Osteoblast (primary cell): ENCODE results near the gene PHF21A. TPM values are rescaled to one million over a fixed set of nuclear protein-coding genes. Genes with fewer than 3 reads are reported as not detected.
A peak's percentile ranks its signal among the peaks of the same experiment; 100 is the strongest.

Experiments
- DNase-seq: peaks from one replicate; pipeline ENCODE4 v3.0.0; 2011; ENCODE audit warnings: low spot score, mixed read lengths; ENCODE audit not compliant: insufficient read length; ENCODE audit errors: missing footprints
- H2AFZ ChIP-seq: 2 replicates; pipeline ENCODE4 v1.6.0; 2011; ENCODE audit warnings: mild to moderate bottlenecking, low read length
- H3K27ac ChIP-seq: 2 replicates; pipeline ENCODE4 v1.5.1; 2011; ENCODE audit warnings: mild to moderate bottlenecking, low read depth, low read length, moderate library complexity
- H3K27me3 ChIP-seq: 2 replicates; pipeline ENCODE4 v1.6.0; 2012; ENCODE audit warnings: mild to moderate bottlenecking, control low read depth, inconsistent platforms, low read length, moderate library complexity; ENCODE audit not compliant: insufficient read depth
- H3K36me3 ChIP-seq: 2 replicates; pipeline ENCODE4 v1.5.1; 2011; ENCODE audit warnings: mild to moderate bottlenecking, low read length, control low read depth, moderate library complexity; ENCODE audit not compliant: insufficient read depth
- H3K4me1 ChIP-seq: 2 replicates; pipeline ENCODE4 v1.5.1; 2011; ENCODE audit warnings: mild to moderate bottlenecking, low read length, control low read depth, moderate library complexity; ENCODE audit not compliant: insufficient read depth
- H3K4me2 ChIP-seq: 2 replicates; pipeline ENCODE4 v1.6.0; 2011; ENCODE audit warnings: mild to moderate bottlenecking, low read length; ENCODE audit not compliant: insufficient read depth
- H3K4me3 ChIP-seq: fragments of 200-600 bp; sonication (generic); 3 replicates; pipeline ENCODE4 v1.5.1; 2012; ENCODE audit warnings: mild to moderate bottlenecking, low read length, inconsistent platforms; ENCODE audit not compliant: insufficient read depth
- H3K79me2 ChIP-seq: 2 replicates; pipeline ENCODE4 v1.6.0; 2012; ENCODE audit warnings: mild to moderate bottlenecking, low read length, control low read depth, inconsistent platforms; ENCODE audit not compliant: insufficient read depth
- H3K9me3 ChIP-seq: 2 replicates; pipeline ENCODE4 v1.5.1; 2011; ENCODE audit warnings: low read depth, low read length, control low read depth
- H4K20me1 ChIP-seq: 2 replicates; pipeline ENCODE4 v1.6.0; 2012; ENCODE audit warnings: mild to moderate bottlenecking, low read length, control low read depth; ENCODE audit not compliant: insufficient read depth
- total RNA-seq: library from RNA; depleted of rRNA; stranded (reverse); fragments of >200 nt; gene quantifications from 2 replicates; pipeline ENCODE4 v1.2.3, GENCODE V29; 2012
- TF ChIP-seq, protein P1 (sequence below): IDR thresholded peaks from 2 replicates; pipeline ENCODE4 v1.5.1; 2011; ENCODE audit warnings: mild to moderate bottlenecking, low read depth, low read length, moderate library complexity; ENCODE audit errors: extremely low read depth

PHF21A gene
- total RNA-seq = 23.0 and 26.4 TPM in 2 replicates

DNA sequence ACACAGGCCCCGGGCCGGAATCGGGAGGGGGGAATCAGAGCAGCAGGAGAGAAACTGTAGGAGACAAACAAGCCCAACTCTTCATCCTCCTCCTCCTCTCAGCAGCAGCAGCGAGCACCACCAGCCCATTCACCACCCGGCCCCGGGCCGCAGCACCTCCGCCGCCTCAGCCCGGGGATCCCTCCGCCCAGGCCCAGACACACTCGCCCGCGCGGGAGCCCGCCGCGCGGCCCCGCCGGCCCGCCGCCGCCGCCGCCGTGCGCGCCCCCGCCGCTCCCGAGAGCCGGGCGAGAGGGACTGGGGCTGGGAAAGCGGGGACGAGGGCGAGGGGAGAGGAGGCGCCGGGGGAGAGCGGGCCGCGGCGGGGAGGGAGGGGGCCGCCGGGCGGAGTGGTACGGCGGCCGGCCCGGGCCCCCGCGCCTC, at the start of gene PHF21A:
Gene PHF21A, minus strand, starts transcription at position 154 of the 423 bp plus-strand sequence. CDS start 37,235 bp downstream, outside the sequence.
- Histone ChIP-seq H3K4me1 (peaks cover 20% of the 10 kb centered on the region), H3K79me2 (peaks cover 36% of the 10 kb centered on the region), H3K27me3 (no peaks in the 10 kb centered on the region), H3K36me3 (no peaks in the 10 kb centered on the region), H3K4me2 (peak within 1 kb of the TSS; percentile 93), H4K20me1 (peaks cover 9% of the 10 kb centered on the region), H3K9me3 (no peaks in the 10 kb centered on the region), H3K4me3 (peak within 1 kb of the TSS; percentile 76), H2AFZ (peak within 1 kb of the TSS; percentile 83), H3K27ac (peak within 1 kb of the TSS; percentile 50)
- peak; percentile 99 for DNase-seq
- TF ChIP-seq, protein P1, sequence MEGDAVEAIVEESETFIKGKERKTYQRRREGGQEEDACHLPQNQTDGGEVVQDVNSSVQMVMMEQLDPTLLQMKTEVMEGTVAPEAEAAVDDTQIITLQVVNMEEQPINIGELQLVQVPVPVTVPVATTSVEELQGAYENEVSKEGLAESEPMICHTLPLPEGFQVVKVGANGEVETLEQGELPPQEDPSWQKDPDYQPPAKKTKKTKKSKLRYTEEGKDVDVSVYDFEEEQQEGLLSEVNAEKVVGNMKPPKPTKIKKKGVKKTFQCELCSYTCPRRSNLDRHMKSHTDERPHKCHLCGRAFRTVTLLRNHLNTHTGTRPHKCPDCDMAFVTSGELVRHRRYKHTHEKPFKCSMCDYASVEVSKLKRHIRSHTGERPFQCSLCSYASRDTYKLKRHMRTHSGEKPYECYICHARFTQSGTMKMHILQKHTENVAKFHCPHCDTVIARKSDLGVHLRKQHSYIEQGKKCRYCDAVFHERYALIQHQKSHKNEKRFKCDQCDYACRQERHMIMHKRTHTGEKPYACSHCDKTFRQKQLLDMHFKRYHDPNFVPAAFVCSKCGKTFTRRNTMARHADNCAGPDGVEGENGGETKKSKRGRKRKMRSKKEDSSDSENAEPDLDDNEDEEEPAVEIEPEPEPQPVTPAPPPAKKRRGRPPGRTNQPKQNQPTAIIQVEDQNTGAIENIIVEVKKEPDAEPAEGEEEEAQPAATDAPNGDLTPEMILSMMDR = no peak

DNA sequence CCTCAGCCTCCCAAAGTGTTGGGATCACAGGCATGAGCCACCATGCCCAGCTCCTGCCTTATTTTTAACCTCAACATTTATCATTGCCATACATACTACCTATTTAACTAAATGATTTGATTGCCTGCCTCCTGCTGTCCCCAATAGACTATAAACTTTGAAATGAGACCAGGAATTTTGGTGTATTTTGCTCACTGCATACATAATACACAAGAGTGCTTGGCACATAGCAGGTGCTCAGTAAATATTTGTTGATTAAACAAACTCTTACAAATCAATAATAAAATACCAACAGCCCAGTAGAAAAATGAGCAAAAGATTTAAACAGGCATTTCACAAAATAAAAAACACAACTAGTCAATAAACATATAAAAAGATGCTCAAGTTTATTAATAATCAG, 49.5 kb upstream of the PHF21A start:
- TF ChIP-seq, protein P1 = no peak
- no peak overlapping the region for H3K27ac ChIP-seq
- H3K27me3 ChIP-seq = peaks cover 8% of the 10 kb centered on the region
- no peaks in the 10 kb centered on the region for H3K79me2 ChIP-seq
- H3K9me3 ChIP-seq = no peaks in the 10 kb centered on the region
- no peak for DNase-seq
- no peak overlapping the region for H2AFZ ChIP-seq
- H3K4me3 ChIP-seq = no peak overlapping the region
- H3K4me2 ChIP-seq = no peak overlapping the region
- H4K20me1 ChIP-seq = no peaks in the 10 kb centered on the region
- H3K36me3 ChIP-seq = no peaks in the 10 kb centered on the region
- H3K4me1 ChIP-seq = no peaks in the 10 kb centered on the region

DNA sequence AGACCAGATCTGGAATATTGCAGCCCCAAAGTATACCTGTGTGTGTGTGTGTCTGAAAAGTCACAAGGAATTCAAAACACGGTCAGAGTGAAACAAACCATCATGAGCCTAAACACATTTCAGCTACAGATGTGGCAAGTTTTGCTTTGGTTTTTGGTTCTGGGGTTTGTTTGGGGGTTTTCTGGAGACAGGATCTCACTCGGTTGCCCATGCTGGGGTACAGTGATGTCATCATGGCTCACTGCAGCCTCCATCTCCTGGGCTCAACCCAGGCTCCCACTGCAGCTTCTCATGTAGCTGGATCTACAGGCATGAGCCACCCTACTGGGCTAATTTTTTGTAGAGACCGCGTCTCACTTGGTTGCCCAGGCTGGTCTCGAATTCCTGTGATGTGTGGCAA, 41.4 kb upstream of the PHF21A start:
- DNase-seq = no peak
- no peaks in the 10 kb centered on the region for H3K9me3 ChIP-seq
- no peak overlapping the region for H3K4me2 ChIP-seq
- no peaks in the 10 kb centered on the region for H4K20me1 ChIP-seq
- no peaks in the 10 kb centered on the region for H3K79me2 ChIP-seq
- no peak overlapping the region for H2AFZ ChIP-seq
- H3K4me3 ChIP-seq = no peak overlapping the region
- no peaks in the 10 kb centered on the region for H3K4me1 ChIP-seq
- TF ChIP-seq, protein P1 = no peak
- peaks cover 30% of the 10 kb centered on the region for H3K27me3 ChIP-seq
- H3K27ac ChIP-seq = no peak overlapping the region
- H3K36me3 ChIP-seq = no peaks in the 10 kb centered on the region

DNA sequence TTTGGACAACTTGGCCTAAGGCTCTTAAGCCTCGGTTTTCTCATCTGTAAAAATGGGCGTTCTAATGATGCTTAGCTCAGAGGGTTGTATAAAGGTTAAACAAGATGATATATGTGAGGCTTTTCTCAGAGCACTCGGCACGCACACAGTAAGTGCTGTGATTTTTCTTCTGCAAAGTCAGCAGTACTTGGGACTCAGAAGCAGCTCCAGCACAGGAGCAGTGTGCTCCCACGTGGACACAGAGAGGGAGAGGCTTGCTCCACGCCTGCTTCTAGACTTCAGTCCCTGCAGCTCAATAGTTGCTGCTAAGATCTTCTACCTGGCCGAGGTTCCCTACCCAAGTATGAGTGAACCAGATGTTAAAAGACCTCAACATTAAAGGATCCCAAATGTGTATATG, 39.9 kb upstream of the PHF21A start:
- Histone ChIP-seq H3K4me2 (no peak overlapping the region), H3K36me3 (no peaks in the 10 kb centered on the region), H3K4me1 (no peaks in the 10 kb centered on the region), H4K20me1 (no peaks in the 10 kb centered on the region), H3K9me3 (no peaks in the 10 kb centered on the region), H3K27me3 (peaks cover 27% of the 10 kb centered on the region), H2AFZ (no peak overlapping the region), H3K79me2 (no peaks in the 10 kb centered on the region), H3K27ac (no peak overlapping the region), H3K4me3 (no peak overlapping the region)
- DNase-seq = no peak
- TF ChIP-seq, protein P1 = no peak
